ENCODE results near the gene ZNF562.
A peak's percentile ranks its signal among the peaks of the same experiment; 100 is the strongest.

ZNF562 gene

DNA sequence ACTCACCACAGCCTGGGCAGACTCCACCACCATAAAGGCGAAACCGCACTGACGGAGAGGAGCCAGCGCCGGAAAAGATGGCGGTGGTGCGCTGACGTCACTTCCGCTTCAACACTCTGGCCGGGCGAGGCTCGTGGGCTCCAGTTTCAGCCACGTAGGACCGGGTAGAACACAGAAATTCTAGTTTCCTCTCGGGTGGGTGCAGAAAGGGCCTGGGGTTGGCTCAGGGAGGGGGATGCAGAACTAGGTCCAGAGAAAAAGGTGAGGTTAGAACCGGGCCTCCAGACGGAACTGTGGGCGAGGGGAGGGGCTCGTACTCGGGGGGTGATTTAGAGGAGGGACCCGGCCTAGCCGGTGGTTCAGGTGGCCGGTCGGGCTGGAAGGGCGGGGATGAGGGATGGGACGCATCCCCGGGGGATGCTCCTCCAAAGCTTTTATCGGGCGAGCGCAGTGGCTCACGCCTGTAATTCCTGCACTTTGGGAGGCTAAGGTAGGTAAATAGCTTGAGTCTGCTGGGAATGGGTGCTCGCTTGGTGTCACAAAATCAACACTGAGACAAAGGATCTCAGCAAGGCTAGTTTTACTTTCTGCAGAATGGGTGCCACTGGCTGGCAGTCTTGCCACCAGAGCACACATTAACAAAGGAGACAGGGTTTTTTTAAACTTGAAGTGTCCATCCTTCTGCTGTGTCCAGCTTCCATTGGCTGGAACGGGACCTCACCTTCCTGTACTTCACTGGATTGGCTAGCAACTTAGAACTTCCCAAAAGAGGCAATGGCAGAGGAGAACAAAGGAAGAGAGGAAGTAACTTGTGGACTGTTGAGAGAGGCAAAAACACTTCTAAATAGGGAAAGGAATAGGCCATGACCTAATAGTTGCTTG is 53.5 kb downstream of the ZNF562 start, which contains the start of gene ZNF561:
TSS of gene ZNF561 (minus strand) at position 77 of the 882 bp plus-strand sequence. CDS start 1,776 bp downstream, outside the sequence.
- in situ Hi-C loops (cut with HindIII; ENCODE audit: low sequenced_read_pairs), result no loop called here
- TF ChIP-seq, protein P1, sequence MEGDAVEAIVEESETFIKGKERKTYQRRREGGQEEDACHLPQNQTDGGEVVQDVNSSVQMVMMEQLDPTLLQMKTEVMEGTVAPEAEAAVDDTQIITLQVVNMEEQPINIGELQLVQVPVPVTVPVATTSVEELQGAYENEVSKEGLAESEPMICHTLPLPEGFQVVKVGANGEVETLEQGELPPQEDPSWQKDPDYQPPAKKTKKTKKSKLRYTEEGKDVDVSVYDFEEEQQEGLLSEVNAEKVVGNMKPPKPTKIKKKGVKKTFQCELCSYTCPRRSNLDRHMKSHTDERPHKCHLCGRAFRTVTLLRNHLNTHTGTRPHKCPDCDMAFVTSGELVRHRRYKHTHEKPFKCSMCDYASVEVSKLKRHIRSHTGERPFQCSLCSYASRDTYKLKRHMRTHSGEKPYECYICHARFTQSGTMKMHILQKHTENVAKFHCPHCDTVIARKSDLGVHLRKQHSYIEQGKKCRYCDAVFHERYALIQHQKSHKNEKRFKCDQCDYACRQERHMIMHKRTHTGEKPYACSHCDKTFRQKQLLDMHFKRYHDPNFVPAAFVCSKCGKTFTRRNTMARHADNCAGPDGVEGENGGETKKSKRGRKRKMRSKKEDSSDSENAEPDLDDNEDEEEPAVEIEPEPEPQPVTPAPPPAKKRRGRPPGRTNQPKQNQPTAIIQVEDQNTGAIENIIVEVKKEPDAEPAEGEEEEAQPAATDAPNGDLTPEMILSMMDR (IDR thresholded peaks at IDR 0.05; ENCODE audit: low read depth, low read length, missing control alignments), result no peak
- peak within 1 kb of the TSS; percentile 91 for H3K4me3 ChIP-seq (ENCODE audit: low read depth, low read length)
- DNase-seq (ENCODE audit: low read depth), result peak; percentile 89

DNA sequence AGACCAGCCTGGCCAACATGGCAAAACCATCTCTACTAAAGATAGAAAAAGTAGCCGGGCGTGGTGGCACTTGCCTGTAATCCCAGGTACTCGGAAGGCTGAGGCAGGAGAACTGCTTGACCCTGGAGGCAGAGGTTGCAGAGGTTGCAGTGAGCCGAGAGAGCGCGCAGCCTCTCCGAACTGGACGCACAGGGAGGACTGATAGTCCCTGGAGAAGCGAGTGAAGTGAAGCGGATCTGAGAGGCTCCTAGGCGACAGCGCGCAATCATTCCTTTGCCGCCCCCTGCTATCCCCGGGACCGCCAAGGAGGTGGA is 54.1 kb downstream of the ZNF562 start:
- DNase-seq (ENCODE audit: low read depth), result no peak
- TF ChIP-seq, protein P1 (IDR thresholded peaks at IDR 0.05; ENCODE audit: low read depth, low read length, missing control alignments), result no peak
- in situ Hi-C loops (cut with HindIII; ENCODE audit: low sequenced_read_pairs), result no loop called here
- peak overlapping the region; percentile 91 for H3K4me3 ChIP-seq (ENCODE audit: low read depth, low read length)

DNA sequence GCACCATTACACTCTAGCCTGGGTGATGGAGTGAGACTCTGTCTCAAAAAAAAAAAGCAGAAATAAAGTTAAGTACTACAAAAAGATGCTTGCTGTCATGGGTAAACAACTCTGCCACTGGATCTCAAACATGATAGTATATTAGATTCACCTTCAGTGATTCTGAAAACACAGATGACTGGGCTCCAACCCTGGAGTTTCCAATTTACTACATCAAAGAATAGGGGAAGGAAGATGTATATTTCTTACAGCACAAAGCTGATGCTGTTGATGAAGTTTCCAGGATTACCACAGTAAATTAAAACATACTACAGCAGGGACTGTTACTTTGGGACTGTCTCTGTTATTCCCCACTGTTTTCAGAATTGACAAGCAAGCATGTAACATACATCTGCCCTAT is 59.1 kb downstream of the ZNF562 start:
- no peak for DNase-seq (ENCODE audit: low read depth)
- TF ChIP-seq, protein P1 (IDR thresholded peaks at IDR 0.05; ENCODE audit: low read depth, low read length, missing control alignments), result no peak
- in situ Hi-C loops (cut with HindIII; ENCODE audit: low sequenced_read_pairs), result no loop called here
- H3K4me3 ChIP-seq (ENCODE audit: low read depth, low read length), result no peak overlapping the region

DNA sequence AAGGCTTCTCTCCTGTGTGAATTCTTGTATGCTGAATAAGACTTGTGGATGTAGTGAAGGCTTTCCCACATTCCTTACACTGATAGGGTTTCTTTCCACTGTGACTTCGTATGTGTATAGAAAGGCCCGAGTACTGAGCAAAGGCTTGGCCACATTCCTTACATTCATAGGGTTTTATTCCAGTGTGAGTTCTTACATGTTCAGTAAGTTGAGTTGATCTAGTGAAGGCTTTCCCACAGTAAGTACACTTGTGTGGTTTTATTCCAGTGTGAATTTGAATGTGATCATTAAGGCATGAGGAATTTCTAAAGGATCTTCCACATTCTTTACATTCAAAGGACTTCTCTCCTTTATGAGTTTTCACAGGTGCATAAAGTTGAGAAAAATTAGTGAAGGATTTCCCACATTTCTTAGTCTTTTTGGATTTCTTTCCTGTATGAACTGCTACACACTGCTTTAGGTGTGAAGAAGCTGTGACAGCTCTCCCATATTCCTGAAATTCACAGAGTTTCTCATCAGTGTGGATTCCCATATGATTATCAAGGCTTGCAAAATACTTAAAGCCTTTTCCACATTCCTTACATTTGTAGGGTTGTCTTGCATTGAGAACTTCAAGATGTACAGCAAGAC is 64.3 kb downstream of the ZNF562 start:
- TF ChIP-seq, protein P1 (IDR thresholded peaks at IDR 0.05; ENCODE audit: low read depth, low read length, missing control alignments), result no peak
- in situ Hi-C loops (cut with HindIII; ENCODE audit: low sequenced_read_pairs), result no loop called here
- DNase-seq (ENCODE audit: low read depth), result no peak
- no peak overlapping the region for H3K4me3 ChIP-seq (ENCODE audit: low read depth, low read length)

DNA sequence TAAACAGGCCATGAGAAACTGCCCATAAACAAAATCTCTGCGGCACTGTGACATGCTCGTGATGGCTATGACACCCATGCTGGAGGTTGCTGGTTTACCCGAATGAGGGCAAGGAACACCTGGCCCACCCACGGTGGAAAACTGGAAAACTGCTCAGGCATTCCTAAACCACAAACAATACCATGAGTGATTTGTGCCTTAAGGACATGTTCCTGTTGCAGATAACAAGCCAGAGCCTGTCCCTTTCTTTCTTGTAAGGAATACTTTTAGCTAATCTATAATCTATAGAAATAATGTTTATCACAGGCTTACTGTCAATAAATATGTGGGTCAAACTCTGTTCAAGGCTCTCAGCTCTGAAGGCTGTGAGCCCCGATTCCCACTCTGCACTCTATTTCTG is 66.0 kb downstream of the ZNF562 start:
- no peak overlapping the region for H3K4me3 ChIP-seq (ENCODE audit: low read depth, low read length)
- TF ChIP-seq, protein P1 (IDR thresholded peaks at IDR 0.05; ENCODE audit: low read depth, low read length, missing control alignments), result no peak
- in situ Hi-C loops (cut with HindIII; ENCODE audit: low sequenced_read_pairs), result no loop called here
- no peak for DNase-seq (ENCODE audit: low read depth)

DNA sequence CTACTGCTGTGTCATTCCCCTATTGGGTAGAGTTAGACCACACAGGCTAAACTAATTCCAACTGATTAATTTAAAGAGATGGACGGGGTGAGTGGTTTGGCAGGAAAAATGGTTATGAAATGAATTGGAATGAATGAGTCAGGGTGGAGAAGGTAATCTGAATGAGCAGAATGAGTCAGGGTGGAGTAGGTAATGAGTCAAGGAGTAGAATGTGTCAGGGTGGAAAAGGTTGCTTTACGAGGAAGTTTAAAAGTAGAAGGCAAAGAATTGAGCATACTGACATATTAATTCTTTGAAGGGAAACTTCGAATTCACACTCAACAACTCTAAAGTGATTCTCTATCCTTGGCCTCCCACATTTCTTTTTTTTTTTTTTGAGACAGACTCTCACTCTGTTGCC is 77.9 kb downstream of the ZNF562 start:
- TF ChIP-seq, protein P1 (IDR thresholded peaks at IDR 0.05; ENCODE audit: low read depth, low read length, missing control alignments), result no peak
- in situ Hi-C loops (cut with HindIII; ENCODE audit: low sequenced_read_pairs), result no loop called here
- peak; percentile 12 for DNase-seq (ENCODE audit: low read depth)
- H3K4me3 ChIP-seq (ENCODE audit: low read depth, low read length), result no peak overlapping the region

All from astrocyte of the cerebellum (primary cell).